Liver (tissue), 3 donors: ENCODE results near the gene KCNN1.

Experiments used
- ATF3 ChIP-seq: IDR thresholded peaks from 2 replicates; pipeline ENCODE4 v1.6.1; 2016; ENCODE audit warnings: antibody characterized with exemption
- CTCF ChIP-seq: fragments of 150-350 bp; IDR thresholded peaks from 2 replicates; pipeline ENCODE4 v1.5.1; 2017; ENCODE audit warnings: improper control_type of control experiment, low read depth, low read length; ENCODE audit not compliant: missing input control
- EGR1 ChIP-seq, 2 donors: IDR thresholded peaks; 2 replicates each; pipeline ENCODE4 v1.6.1; 2016 to 2018; ENCODE audit warnings: antibody characterized with exemption in 2 of 2, low read depth in 2 of 2
- HNF4A ChIP-seq, 2 donors: conservative IDR thresholded peaks; 2 replicates each; pipeline ENCODE4 v1.6.1; 2016; ENCODE audit warnings: antibody characterized with exemption in 2 of 2, mild to moderate bottlenecking in 2 of 2
- JUND ChIP-seq, 2 donors: IDR thresholded peaks; 2 replicates each; pipeline ENCODE4 v1.6.1; 2016; ENCODE audit warnings: antibody characterized with exemption in 2 of 2
- MAX ChIP-seq: IDR thresholded peaks from 2 replicates; pipeline ENCODE4 v1.6.1; 2016; ENCODE audit warnings: antibody characterized with exemption
- NR2F2 ChIP-seq: IDR thresholded peaks from 2 replicates; pipeline ENCODE4 v1.6.1; 2016; ENCODE audit warnings: antibody characterized with exemption
- RAD21 ChIP-seq, 2 donors: IDR thresholded peaks; 2 replicates each; pipeline ENCODE4 v1.6.1; 2016; ENCODE audit warnings: antibody characterized with exemption in 2 of 2, mild to moderate bottlenecking in 2 of 2
- REST ChIP-seq: IDR thresholded peaks from 2 replicates; pipeline ENCODE4 v1.6.1; 2016; ENCODE audit warnings: antibody characterized with exemption, mild to moderate bottlenecking
- RXRA ChIP-seq, 2 donors: IDR thresholded peaks; 2 replicates each; pipeline ENCODE4 v1.6.1; 2017 to 2018; ENCODE audit warnings: antibody characterized with exemption in 2 of 2, mild to moderate bottlenecking in 1 of 2
- SP1 ChIP-seq: IDR thresholded peaks from 2 replicates; pipeline ENCODE4 v1.6.1; 2018; ENCODE audit warnings: antibody characterized with exemption, mild to moderate bottlenecking
- YY1 ChIP-seq: IDR thresholded peaks from 2 replicates; pipeline ENCODE4 v1.6.1; 2016; ENCODE audit warnings: antibody characterized with exemption, mild to moderate bottlenecking
- donor health status: healthy.
- donor health status: healthy.

- no peak for TF ChIP-seq CTCF
- no peak for TF ChIP-seq YY1
- TF ChIP-seq REST, result no peak
- TF ChIP-seq EGR1 (IDR thresholded peaks at IDR 0.05; ENCODE audit: low read depth in 2 of 2), result no peak
- no peak for TF ChIP-seq RXRA (IDR thresholded peaks at IDR 0.05)
- TF ChIP-seq HNF4A (conservative IDR thresholded peaks at IDR 0.05), result no peak
- no peak for TF ChIP-seq NR2F2
- TF ChIP-seq MAX, result no peak
- TF ChIP-seq SP1, result no peak
- TF ChIP-seq JUND (IDR thresholded peaks at IDR 0.05), result no peak
- TF ChIP-seq RAD21 (IDR thresholded peaks at IDR 0.05), result no peak
- no peak for TF ChIP-seq ATF3
Observed at GRCh38 chr19:17982430-17982829, 15.5 kb downstream of the KCNN1 start.
